T47D (cell line): Measurements from ENCODE around the gene CADM2.
"Not testable (repeated sequence)": the region's sequence is repeated elsewhere in the genome, so short reads cannot be mapped to it uniquely, and the experiment has no call there.

Experiments
- DNase-seq, 2 experiments: peaks; one replicate each; pipeline versions ENCODE4 v3.0.0 to v3.0.0-alpha.2; 2011 to 2012; ENCODE audit warnings: low read depth in 1 of 2, low spot score in 1 of 2
- JUND ChIP-seq: IDR thresholded peaks from 2 replicates; pipeline ENCODE4 v1.6.1; 2012; ENCODE audit warnings: low read depth
- in situ Hi-C: cut with HindIII; loops from 2 replicates; pipeline ENCODE4 v1.10.0; 2016; ENCODE audit warnings: low sequenced_read_pairs, low pct_unique_long_range_greater_than_20kb

CADM2 gene

GRCh38 chr3:85142626-85143025 lies 183.8 kb downstream of the CADM2 start:
- no peak for DNase-seq
- in situ Hi-C loops = no loop called here
- TF ChIP-seq JUND = no peak

DNA sequence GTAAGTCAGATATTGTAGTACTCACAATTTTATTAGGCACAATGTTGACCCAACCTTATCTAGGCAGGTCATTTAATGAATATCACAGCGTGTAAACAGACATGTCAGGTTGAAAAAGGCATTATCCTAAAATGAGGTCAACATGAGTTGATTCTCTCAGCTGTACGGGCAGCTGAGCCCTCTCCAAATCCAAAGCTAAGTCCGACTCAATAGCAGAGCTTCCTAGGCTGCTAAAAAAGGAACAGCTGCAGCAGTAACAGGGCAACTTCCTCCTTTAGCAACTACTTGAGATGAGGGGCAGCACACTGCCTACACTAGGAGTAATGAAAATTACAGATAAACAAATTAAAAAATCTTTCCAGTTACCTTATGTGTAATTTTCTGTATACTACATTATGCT lies 189.2 kb downstream of the CADM2 start:
- TF ChIP-seq JUND = no peak
- DNase-seq = no peak
- in situ Hi-C loops = no loop called here

GRCh38 chr3:85151555-85151954 lies 192.8 kb downstream of the CADM2 start:
- no peak for TF ChIP-seq JUND
- no peak for DNase-seq
- in situ Hi-C loops = no loop called here

DNA sequence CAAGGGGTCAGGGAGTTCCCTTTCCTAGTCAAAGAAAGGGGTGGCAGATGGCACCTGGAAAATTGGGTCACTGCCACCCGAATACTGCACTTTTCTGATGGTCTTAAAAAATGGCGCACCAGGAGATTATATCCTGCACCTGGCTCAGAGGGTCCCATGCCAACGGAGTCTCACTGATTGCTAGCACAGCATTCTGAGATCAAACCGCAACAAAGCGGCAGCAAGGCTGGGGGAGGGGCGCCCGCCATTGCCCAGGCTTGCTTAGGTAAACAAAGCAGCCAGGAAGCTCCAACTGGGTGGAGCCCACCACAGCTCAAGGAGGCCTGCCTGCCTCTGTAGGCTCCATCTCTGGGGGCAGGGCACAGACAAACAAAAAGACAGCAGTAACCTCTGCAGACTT lies 194.5 kb downstream of the CADM2 start:
- in situ Hi-C loops, DNase-seq: not testable (repeated sequence)

GRCh38 chr3:85159376-85159775 lies 200.6 kb downstream of the CADM2 start:
- TF ChIP-seq JUND = no peak
- in situ Hi-C loops = no loop called here
- no peak for DNase-seq

- in situ Hi-C loops = no loop called here
- no peak for TF ChIP-seq JUND
- no peak for DNase-seq
Observed at GRCh38 chr3:85161544-85161943, 202.8 kb downstream of the CADM2 start.

GRCh38 chr3:85162905-85163304 lies 204.1 kb downstream of the CADM2 start:
- TF ChIP-seq JUND = no peak
- DNase-seq = no peak
- in situ Hi-C loops = no loop called here

GRCh38 chr3:85164436-85164835 lies 205.6 kb downstream of the CADM2 start:
- in situ Hi-C loops = no loop called here
- no peak for DNase-seq
- no peak for TF ChIP-seq JUND

GRCh38 chr3:85167576-85167975 lies 208.8 kb downstream of the CADM2 start:
- no peak for DNase-seq

DNA sequence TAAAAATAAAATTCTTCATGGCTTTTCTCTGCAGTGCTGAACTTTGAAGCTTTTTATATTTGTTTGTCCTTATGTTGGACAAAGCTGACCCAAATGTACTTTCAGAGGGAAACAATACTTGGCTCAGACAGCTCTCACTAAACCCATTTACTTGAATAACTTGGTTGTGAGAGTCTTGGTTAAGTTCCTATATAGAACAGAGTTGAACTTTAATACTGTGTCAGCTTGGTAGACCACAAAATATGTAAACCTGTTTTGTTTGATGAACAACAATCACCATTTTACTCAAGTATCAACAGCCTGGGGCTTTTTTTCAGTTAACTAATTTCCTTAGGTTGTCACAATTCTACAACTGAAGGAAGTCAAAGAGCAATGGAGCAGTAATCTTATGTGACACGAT lies 211.9 kb downstream of the CADM2 start:
- DNase-seq = peak in 1 of 2 experiments; percentile 46
- in situ Hi-C loops = no loop called here
- no peak for TF ChIP-seq JUND

More at GRCh38 chr3:85167576-85167975, 208.8 kb downstream of the CADM2 start:
- TF ChIP-seq JUND = no peak
- in situ Hi-C loops = no loop called here

GRCh38 chr3:85171976-85172375 lies 213.2 kb downstream of the CADM2 start:
- no peak for TF ChIP-seq JUND
- in situ Hi-C loops = no loop called here
- no peak for DNase-seq

GRCh38 chr3:85176799-85177198 lies 218.0 kb downstream of the CADM2 start:
- no peak for DNase-seq
- in situ Hi-C loops = no loop called here
- TF ChIP-seq JUND = no peak

DNA sequence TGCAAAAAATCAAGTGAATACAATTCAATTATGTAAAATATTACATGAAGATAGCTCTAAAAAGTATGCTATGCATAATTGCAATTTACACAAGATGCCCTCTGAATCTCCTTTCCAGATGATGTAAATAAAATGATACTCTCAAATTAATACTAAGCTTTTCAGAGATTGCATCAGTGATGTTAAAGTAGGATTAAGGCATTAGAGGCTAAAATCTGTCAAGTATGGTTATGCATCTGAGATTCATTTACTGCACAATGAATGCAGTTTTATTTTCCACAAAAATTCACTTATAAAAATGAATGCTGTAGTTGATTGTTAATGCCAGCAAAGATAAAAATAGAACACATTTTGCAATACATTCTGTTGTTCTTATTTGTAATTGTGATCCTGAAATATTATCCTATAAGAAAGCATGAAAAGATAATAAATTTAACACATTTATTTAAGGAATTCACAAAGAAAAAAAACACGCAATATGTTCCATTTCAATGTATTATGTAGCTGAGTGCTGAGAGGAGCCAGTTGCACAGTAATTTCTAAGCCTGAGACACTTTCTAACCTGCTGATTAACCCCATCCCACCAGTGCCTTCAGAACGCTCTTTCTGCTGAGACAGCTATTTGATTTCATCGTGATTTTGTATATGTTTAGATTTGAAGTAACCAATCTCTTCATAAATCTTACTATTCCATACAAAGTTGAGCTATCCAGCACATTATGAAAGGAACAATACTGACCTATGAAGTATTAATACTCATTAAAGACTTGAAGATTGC lies 224.4 kb downstream of the CADM2 start:
- in situ Hi-C loops = no loop called here
- no peak for DNase-seq
- TF ChIP-seq JUND = no peak

GRCh38 chr3:85185495-85185894 lies 226.7 kb downstream of the CADM2 start:
- TF ChIP-seq JUND = no peak
- in situ Hi-C loops = no loop called here
- DNase-seq = no peak
